HG03095 (cell line): ENCODE data around the gene RLF.
A peak's percentile ranks its signal among the peaks of the same experiment; 100 is the strongest.

Experiments used
- ATAC-seq: cut with Tn5 transposase; IDR thresholded peaks from one replicate; pipeline ENCODE4 v1.9.1; 2021; ENCODE audit warnings: moderate library complexity; ENCODE audit not compliant: unreplicated experiment

The RLF gene

GRCh38 chr1:40161125-40161887, at the start of gene RLF:
RLF (plus strand) TSS chr1:40161387; CDS start chr1:40161400, 13 bp downstream.
- ATAC-seq: peak; percentile 86

- no peak for ATAC-seq
Measured at GRCh38 chr1:40114400-40114799, 46.8 kb upstream of the RLF start.

GRCh38 chr1:40120128-40120527, 41.1 kb upstream of the RLF start:
- no peak for ATAC-seq

GRCh38 chr1:40122855-40123254, 38.3 kb upstream of the RLF start:
- ATAC-seq: no peak

- ATAC-seq: no peak
Measured at GRCh38 chr1:40130892-40131291, 30.3 kb upstream of the RLF start.

GRCh38 chr1:40132383-40133311, 28.5 kb upstream of the RLF start:
- ATAC-seq: no peak

- no peak for ATAC-seq
Measured at GRCh38 chr1:40133312-40133665, 27.9 kb upstream of the RLF start.

GRCh38 chr1:40133839-40134238, 27.3 kb upstream of the RLF start:
- ATAC-seq: no peak

GRCh38 chr1:40140211-40140973, 20.8 kb upstream of the RLF start:
- no peak for ATAC-seq

- ATAC-seq: no peak
Measured at GRCh38 chr1:40141878-40142535, 19.2 kb upstream of the RLF start.

GRCh38 chr1:40143891-40144575, 17.2 kb upstream of the RLF start:
- no peak for ATAC-seq

- ATAC-seq: no peak
Measured at GRCh38 chr1:40151457-40152079, 9.6 kb upstream of the RLF start.

- ATAC-seq: no peak
Measured at GRCh38 chr1:40153073-40153770, 8.0 kb upstream of the RLF start.

- no peak for ATAC-seq
Measured at GRCh38 chr1:40155135-40155534, 6.1 kb upstream of the RLF start.

- no peak for ATAC-seq
Measured at GRCh38 chr1:40155910-40156309, 5.3 kb upstream of the RLF start.

- ATAC-seq: no peak
Measured at GRCh38 chr1:40160806-40161124, 422 bp upstream of the RLF start.

- ATAC-seq: peak; percentile 23
Measured at GRCh38 chr1:40161888-40162397, 756 bp downstream of the RLF start.

GRCh38 chr1:40162753-40163441, 1.7 kb downstream of the RLF start:
- ATAC-seq: no peak

- no peak for ATAC-seq
Measured at GRCh38 chr1:40167317-40167716, 6.1 kb downstream of the RLF start.
